ENCODE results near the gene KRTAP1-3.
"Not testable (repeated sequence)": the region's sequence is repeated elsewhere in the genome, so short reads cannot be mapped to it uniquely, and the experiment has no call there.

Gene KRTAP1-3

GRCh38 chr17:41034346-41034935, at the start of gene KRTAP1-3:
KRTAP1-3 (minus strand) TSS chr17:41034874; CDS start chr17:41034821, 53 bp downstream.
- DNase-seq; intact Hi-C loops (cut with DNase I): not testable (repeated sequence)

GRCh38 chr17:41084100-41084856, 49.6 kb upstream of the KRTAP1-3 start, which contains the start of gene KRTAP4-7:
KRTAP4-7 (plus strand) TSS chr17:41084150; CDS start chr17:41084207, 57 bp downstream.
- DNase-seq; intact Hi-C loops (cut with DNase I): not testable (repeated sequence)

- DNase-seq; intact Hi-C loops (cut with DNase I): not testable (repeated sequence)
Measured at GRCh38 chr17:41083427-41083826, 48.8 kb upstream of the KRTAP1-3 start.

- intact Hi-C loops (cut with DNase I), result no loop called here
- DNase-seq, result no peak
Measured at GRCh38 chr17:41082626-41083025, 48.0 kb upstream of the KRTAP1-3 start.

GRCh38 chr17:41076788-41077187, 42.1 kb upstream of the KRTAP1-3 start:
- DNase-seq, result no peak
- intact Hi-C loops (cut with DNase I), result no loop called here

GRCh38 chr17:41073676-41074075, 39.0 kb upstream of the KRTAP1-3 start:
- intact Hi-C loops (cut with DNase I), result no loop called here
- DNase-seq, result no peak

- DNase-seq, result no peak
- intact Hi-C loops (cut with DNase I), result no loop called here
Measured at GRCh38 chr17:41071606-41072360, 37.1 kb upstream of the KRTAP1-3 start.

GRCh38 chr17:41069031-41069430, 34.4 kb upstream of the KRTAP1-3 start:
- DNase-seq, result no peak
- intact Hi-C loops (cut with DNase I), result no loop called here

- DNase-seq, result no peak
- intact Hi-C loops (cut with DNase I), result no loop called here
Measured at GRCh38 chr17:41067281-41067680, 32.6 kb upstream of the KRTAP1-3 start.

GRCh38 chr17:41065829-41066624, 31.4 kb upstream of the KRTAP1-3 start, which contains the start of gene KRTAP2-4:
KRTAP2-4 (minus strand) TSS chr17:41065879; CDS start chr17:41065845, 34 bp downstream.
- no peak for DNase-seq
- intact Hi-C loops (cut with DNase I), result no loop called here

- DNase-seq; intact Hi-C loops (cut with DNase I): not testable (repeated sequence)
Measured at GRCh38 chr17:41065016-41065689, 30.5 kb upstream of the KRTAP1-3 start.

GRCh38 chr17:41064301-41064700, 29.6 kb upstream of the KRTAP1-3 start:
- intact Hi-C loops (cut with DNase I), result no loop called here
- DNase-seq, result no peak

- DNase-seq, result no peak
- intact Hi-C loops (cut with DNase I), result no loop called here
Measured at GRCh38 chr17:41063449-41063848, 28.8 kb upstream of the KRTAP1-3 start.

GRCh38 chr17:41061964-41062363, 27.3 kb upstream of the KRTAP1-3 start:
- no peak for DNase-seq
- intact Hi-C loops (cut with DNase I), result no loop called here

GRCh38 chr17:41060052-41060604, 25.5 kb upstream of the KRTAP1-3 start, which contains the start of gene KRTAP2-3:
KRTAP2-3 (minus strand) TSS chr17:41060114; CDS start chr17:41060050, 64 bp downstream.
- intact Hi-C loops (cut with DNase I), result no loop called here
- no peak for DNase-seq

- intact Hi-C loops (cut with DNase I); DNase-seq: not testable (repeated sequence)
Measured at GRCh38 chr17:41059276-41060051, 24.8 kb upstream of the KRTAP1-3 start.

GRCh38 chr17:41058741-41059140, 24.1 kb upstream of the KRTAP1-3 start:
- DNase-seq, result no peak
- intact Hi-C loops (cut with DNase I), result no loop called here
